Measurements from ENCODE around the gene ZNF746. TPM values are rescaled to one million over a fixed set of nuclear protein-coding genes. Genes with fewer than 3 reads are reported as not detected.

Gene ZNF746
- polyA plus RNA-seq, 1 donor (not counting 4 experiments of a cell fraction or from before 2014, with no cell fraction given), result 7.0 TPM

DNA sequence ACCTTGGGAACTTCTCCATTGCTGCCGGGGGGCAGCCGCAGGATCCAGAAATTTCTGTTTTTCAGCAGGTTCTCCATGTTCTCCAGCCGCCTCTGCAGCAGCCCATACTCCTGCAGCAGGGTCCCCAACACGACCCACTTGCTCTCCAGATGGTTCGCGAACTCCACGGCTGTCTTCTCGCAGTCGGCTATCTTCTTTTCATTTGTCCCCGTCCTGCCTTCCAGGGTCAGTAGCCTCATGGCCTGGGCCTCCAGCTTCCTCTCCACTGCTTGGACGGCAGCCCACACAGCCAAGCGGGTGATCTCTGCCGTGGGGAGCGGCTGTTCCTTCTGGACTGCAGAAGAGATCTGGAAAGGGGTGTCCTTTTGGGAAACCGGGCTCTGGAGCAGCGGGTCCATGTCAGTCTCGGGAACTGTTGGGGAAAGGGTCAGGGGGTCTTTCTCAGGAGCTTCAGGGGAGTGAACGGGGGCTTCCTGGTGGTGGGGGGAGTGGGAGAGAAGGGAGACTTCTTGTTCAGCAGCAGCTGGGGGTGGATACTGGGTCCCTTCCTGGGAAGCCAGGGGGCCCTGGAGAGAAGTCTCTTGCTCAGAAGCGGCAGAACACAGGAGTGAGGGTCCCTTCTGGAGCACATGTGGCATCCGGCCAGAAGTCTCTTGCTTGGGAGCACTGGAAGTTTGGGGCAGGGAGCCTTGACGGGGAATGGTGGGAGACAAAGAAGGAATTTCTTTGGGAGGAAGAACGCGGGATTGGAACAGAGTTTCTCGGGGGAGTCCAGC lies 42.2 kb downstream of the ZNF746 start:
- TF ChIP-seq CTCF (optimal IDR thresholded peaks at IDR 0.05 in 1 of 3, IDR thresholded peaks at IDR 0.05 in 1 of 3, conservative IDR thresholded peaks at IDR 0.05 in 1 of 3; ENCODE audit: extremely low read depth in 1 of 3, insufficient read depth in 2 of 3, low read length in 3 of 3) (no peak), EZH2 (IDR thresholded peaks at IDR 0.05; ENCODE audit: low read length) (no peak)
- no peak for FAIRE-seq
- Histone ChIP-seq H3K9ac (ENCODE audit: control insufficient read depth, extremely low read depth, insufficient read depth, low read length) (no peak overlapping the region), H3K4me1 (ENCODE audit: control insufficient read depth, extremely low read depth, insufficient read depth, low read length) (peaks cover 8% of the 10 kb centered on the region), H3K79me2 (ENCODE audit: control insufficient read depth, insufficient read depth, low read length) (peaks cover 38% of the 10 kb centered on the region), H3K9me3 (ENCODE audit: control insufficient read depth, low read depth, low read length) (no peaks in the 10 kb centered on the region), H3K27ac (ENCODE audit: control insufficient read depth, insufficient read depth, low read length) (no peak overlapping the region), H3K4me2 (ENCODE audit: control insufficient read depth, extremely low read depth, insufficient read depth, low read depth, low read length) (no peak overlapping the region), H3K4me3 (ENCODE audit: control insufficient read depth in 2 of 3, extremely low read depth in 1 of 3, insufficient read depth in 2 of 3, low read depth in 1 of 3, low read length in 3 of 3) (no peak overlapping the region), H4K20me1 (ENCODE audit: control insufficient read depth, extremely low read depth, insufficient read depth, low read length) (no peaks in the 10 kb centered on the region), H3K27me3 (ENCODE audit: control insufficient read depth, extremely low read depth, insufficient read depth, low read length) (no peaks in the 10 kb centered on the region), H3K9me1 (ENCODE audit: control insufficient read depth, extremely low read depth, insufficient read depth, low read length) (no peaks in the 10 kb centered on the region), H2AFZ (ENCODE audit: control insufficient read depth, low read length) (no peak overlapping the region), H3K36me3 (ENCODE audit: control insufficient read depth in 2 of 2, extremely low read depth in 1 of 2, insufficient read depth in 2 of 2, low read length in 2 of 2) (peaks cover 23 to 29% of the 10 kb centered on the region in 2 experiments)
- no peak for DNase-seq (ENCODE audit: low read depth, low spot score)
- dilution Hi-C loops (cut with MboI; ENCODE audit: extremely low pct_ligation_motif_present, low sequenced_read_pairs), result no loop called here

DNA sequence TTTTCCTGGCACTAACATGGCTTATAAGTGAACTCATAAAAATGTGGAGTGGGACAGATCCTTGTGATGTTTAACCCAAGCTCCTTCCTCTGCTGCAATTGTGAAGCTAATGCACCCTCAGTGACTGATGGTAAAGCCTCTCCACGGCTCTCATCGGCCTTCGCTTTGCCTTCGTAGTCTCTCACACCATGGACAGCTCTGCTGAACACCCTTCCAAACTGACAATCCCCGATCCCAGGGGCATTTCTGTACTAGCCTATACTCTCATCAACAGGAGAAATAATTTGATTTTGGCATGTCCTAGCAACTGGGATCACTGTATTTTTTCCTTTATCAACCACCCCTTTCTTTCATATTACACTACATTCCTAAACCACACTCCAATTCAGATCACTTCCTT lies 42.9 kb downstream of the ZNF746 start:
- H3K4me2 ChIP-seq (ENCODE audit: control insufficient read depth, extremely low read depth, insufficient read depth, low read depth, low read length), result no peak overlapping the region
- peaks cover 27 to 30% of the 10 kb centered on the region in 2 experiments for H3K36me3 ChIP-seq (ENCODE audit: control insufficient read depth in 2 of 2, extremely low read depth in 1 of 2, insufficient read depth in 2 of 2, low read length in 2 of 2)
- no peak for DNase-seq (ENCODE audit: low read depth, low spot score)
- FAIRE-seq, result no peak
- H3K4me1 ChIP-seq (ENCODE audit: control insufficient read depth, extremely low read depth, insufficient read depth, low read length), result peaks cover 8% of the 10 kb centered on the region
- peaks cover 38% of the 10 kb centered on the region for H3K79me2 ChIP-seq (ENCODE audit: control insufficient read depth, insufficient read depth, low read length)
- H4K20me1 ChIP-seq (ENCODE audit: control insufficient read depth, extremely low read depth, insufficient read depth, low read length), result no peaks in the 10 kb centered on the region
- H3K27me3 ChIP-seq (ENCODE audit: control insufficient read depth, extremely low read depth, insufficient read depth, low read length), result no peaks in the 10 kb centered on the region
- no peak overlapping the region for H2AFZ ChIP-seq (ENCODE audit: control insufficient read depth, low read length)
- dilution Hi-C loops (cut with MboI; ENCODE audit: extremely low pct_ligation_motif_present, low sequenced_read_pairs), result no loop called here
- H3K9me3 ChIP-seq (ENCODE audit: control insufficient read depth, low read depth, low read length), result no peaks in the 10 kb centered on the region
- no peak overlapping the region for H3K27ac ChIP-seq (ENCODE audit: control insufficient read depth, insufficient read depth, low read length)
- TF ChIP-seq EZH2 (IDR thresholded peaks at IDR 0.05; ENCODE audit: low read length) (no peak), CTCF (optimal IDR thresholded peaks at IDR 0.05 in 1 of 3, IDR thresholded peaks at IDR 0.05 in 1 of 3, conservative IDR thresholded peaks at IDR 0.05 in 1 of 3; ENCODE audit: extremely low read depth in 1 of 3, insufficient read depth in 2 of 3, low read length in 3 of 3) (no peak)
- H3K4me3 ChIP-seq (ENCODE audit: control insufficient read depth in 2 of 3, extremely low read depth in 1 of 3, insufficient read depth in 2 of 3, low read depth in 1 of 3, low read length in 3 of 3), result no peak overlapping the region
- H3K9ac ChIP-seq (ENCODE audit: control insufficient read depth, extremely low read depth, insufficient read depth, low read length), result no peak overlapping the region
- H3K9me1 ChIP-seq (ENCODE audit: control insufficient read depth, extremely low read depth, insufficient read depth, low read length), result no peaks in the 10 kb centered on the region

Data from keratinocyte (primary cell).